Measurements from ENCODE around the gene CADM1.

DNA sequence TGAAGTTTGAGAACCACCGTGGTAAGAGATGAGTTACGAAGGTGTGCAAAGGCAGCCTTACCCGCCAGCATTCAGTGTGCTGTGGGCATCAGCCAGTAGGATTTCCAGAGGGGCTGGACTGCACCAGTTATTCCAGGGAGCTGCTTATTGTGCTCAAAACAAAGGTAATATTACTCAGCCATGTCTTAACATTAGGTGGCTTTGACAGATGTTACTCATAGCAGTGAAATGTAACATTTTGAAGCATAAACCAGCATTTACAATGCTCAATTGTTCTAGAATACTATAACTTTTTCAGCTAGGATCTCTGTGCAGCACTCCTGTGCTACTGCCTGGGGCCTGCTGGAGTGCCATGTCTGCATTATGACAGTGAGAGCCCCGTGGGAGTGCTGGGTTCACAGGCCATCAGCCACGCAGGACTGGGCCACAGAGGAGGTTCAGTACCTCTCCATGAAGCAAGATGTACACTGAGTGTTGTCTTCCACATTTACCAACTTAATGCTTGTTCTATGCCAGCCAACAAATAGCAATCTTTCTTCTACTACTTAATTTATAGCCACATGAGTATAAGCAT, 238.1 kb downstream of the CADM1 start:
- TF ChIP-seq CTCF (IDR thresholded peaks at IDR 0.05) (no peak), POLR2A (IDR thresholded peaks at IDR 0.05) (no peak)

Measured in prostate gland (tissue), 2 donors.